Activated CD4-positive, alpha-beta T cell treated with anti-CD3 and anti-CD28 coated beads, Interleukin-2, Interleukin-6, amounts not matched to agents 100 ng/mL and 50 ng/mL, durations not matched to agents 16 hours and 8 hours (primary cell): ENCODE measurements around the gene ABCB1.

Source experiments
- DNase-seq: peaks from one replicate; pipeline ENCODE4 v3.0.0-alpha.2; 2020

The ABCB1 gene

DNA sequence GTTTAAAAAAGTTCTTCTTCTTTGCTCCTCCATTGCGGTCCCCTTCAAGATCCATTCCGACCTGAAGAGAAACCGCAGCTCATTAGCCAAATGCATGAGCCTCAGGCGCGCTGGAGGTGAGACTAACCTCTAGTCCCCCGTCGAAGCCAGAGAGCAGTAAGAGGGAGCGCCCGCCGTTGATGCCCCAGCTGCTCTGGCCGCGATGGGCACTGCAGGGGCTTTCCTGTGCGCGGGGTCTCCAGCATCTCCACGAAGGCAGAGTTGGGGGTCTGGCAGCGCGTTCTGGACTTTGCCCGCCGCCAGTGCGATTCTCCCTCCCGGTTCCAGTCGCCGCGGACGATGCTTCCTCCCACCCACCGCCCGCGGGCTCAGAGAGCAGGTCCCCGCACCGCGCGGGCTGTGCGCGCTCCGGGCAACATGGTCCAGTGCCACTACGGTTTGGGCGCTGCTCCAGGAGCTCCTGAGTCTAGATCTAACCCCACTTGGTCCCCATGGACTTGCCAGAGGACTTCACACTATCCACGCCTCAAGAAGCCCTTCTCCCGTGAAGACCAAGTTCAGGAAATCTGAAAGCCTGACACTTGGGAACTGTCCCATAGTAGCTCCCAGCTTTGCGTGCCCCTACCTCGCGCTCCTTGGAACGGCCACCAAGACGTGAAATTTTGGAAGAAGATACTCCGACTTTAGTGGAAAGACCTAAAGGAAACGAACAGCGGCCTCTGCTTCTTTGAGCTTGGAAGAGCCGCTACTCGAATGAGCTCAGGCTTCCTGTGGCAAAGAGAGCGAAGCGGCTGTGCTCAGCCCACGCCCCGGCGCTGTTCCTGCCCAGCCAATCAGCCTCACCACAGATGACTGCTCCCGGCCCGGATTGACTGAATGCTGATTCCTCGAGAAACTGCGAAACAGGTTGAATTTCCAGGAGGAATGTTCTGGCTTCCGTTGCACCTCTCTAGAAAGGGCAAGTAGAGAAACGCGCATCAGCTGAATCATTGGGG is at the start of gene ABCB1:
Gene ABCB1, minus strand, starts transcription at position 755 of the 995 bp plus-strand sequence. Its CDS starts 700 bp downstream, at position 55.
- DNase-seq, result peak; percentile 63

DNA sequence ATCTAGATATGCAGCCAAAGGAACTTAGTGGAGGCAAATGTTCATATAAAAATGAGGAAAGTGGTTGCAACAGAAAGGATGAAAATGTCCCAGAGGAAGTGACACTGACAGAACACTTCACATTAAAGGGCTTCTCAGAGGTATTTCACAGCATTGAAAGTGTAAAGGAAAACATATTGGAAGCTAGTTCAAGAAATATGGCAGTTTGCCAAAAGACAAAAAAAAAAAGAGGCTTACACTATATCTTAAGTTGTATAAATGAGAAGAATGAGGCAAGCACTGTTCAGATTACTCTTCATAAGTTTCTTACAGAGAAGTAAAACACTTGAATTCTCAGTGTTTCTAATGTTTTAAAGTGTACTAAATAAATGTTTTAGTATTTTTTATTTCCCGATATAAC is 47.6 kb upstream of the ABCB1 start:
- no peak for DNase-seq

DNA sequence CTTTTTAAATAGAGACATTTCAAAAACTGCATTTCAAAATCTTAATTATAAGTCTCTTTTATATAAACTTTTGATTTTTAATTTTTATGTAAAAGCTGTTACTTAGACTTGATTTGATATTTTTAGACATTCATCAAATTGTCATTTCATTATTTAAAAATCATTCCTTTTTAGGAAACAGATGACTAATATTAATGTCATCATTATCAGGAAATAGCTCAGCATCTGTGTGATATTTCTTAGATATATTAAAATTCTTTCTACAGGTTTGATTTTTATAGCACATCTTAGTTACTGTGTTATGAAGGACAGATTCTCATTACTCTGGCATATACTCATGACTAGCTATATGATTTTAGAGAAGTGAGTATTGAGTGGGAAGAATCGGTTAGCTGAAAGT is 44.8 kb upstream of the ABCB1 start:
- no peak for DNase-seq

DNA sequence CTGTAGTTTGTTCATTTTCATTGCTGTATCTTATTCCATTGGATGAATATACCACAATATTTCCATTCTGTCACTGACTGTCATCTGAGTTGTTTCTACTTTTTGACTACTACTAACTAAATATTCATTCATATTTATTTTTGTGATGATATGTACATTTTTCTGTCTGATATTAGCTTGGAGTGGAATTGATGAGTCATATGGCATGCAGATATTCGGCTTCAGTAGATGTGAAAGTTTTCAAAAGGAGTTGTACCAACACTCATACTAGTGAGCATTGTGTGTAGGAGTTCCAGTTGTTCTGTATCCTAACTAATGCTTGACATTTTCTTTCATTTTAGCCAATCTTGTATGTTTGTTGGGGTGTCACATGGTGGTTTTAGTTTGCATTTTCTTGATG is 35.2 kb upstream of the ABCB1 start:
- DNase-seq, result no peak

DNA sequence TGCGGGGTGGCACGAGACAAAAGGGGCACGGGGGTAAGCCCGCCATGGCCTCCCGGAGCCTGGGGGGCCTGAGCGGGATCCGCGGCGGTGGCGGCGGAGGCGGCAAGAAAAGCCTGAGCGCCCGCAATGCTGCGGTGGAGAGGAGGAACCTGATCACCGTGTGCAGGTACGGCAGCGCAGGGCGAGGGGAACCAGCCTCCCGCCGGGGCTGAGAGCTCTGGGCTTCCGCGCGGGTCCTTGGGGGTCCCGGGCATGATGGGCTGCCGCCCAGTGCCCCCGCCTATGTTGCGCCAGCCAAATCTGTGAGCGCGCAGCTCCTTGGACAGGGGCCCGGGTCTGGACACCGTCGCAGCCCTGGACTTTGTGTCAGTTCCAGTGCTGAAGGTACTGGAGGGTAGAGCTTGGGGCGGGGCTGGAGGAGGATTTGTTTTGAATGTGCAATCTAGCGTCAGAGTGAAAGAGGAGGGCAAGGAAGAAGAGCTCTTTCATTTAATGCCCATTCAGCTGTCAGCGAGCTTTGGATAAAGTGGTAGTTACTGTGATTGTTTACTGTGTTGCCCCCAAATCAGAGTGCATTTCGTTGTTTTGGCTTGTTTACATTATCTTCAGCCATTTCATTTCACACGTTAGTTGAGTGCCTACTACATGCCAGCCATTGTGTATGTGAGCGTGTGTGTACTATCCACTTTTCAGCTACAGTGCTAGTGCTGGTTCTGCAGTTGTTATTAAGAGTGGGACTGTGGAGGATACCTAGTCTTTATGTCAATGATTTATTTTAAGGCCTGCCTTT is 28.3 kb upstream of the ABCB1 start:
- DNase-seq, result peak; percentile 15

DNA sequence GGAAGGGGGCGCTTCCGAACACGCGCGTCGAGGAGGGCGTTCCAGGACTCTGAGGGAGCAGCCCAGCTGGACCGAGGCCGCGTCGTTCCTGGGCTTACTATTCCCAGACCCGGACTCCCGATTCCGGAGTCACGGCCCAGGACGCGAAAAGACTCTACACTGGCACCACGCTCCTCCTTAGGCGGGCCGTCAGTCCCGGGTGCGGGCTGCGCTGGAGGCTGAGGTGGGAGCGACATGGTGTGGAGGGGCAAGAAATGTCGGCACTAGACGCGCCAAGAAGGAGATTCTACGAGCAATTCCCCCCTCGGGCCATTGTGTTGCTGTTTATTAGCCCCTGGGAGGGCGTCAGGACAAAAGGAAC is 26.9 kb upstream of the ABCB1 start:
- DNase-seq, result no peak

DNA sequence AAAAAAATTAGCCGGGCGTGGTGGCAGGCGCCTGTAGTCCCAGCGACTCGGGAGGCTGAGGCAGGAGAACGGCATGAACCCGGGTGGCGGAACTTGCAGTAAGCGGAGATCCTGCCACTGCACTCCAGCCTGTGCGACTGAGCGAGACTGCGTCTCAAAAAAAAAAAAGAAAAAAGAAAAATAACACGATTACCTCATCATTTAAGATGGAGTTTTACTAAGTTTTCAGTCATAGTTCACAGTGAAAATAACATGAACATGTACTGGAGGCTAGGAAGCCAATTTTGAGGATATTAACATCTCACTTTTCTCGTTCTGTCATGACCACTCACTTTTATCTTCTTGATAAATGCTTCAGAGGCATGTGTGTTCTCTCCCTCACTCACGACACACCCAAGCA is 24.4 kb upstream of the ABCB1 start:
- DNase-seq, result no peak

DNA sequence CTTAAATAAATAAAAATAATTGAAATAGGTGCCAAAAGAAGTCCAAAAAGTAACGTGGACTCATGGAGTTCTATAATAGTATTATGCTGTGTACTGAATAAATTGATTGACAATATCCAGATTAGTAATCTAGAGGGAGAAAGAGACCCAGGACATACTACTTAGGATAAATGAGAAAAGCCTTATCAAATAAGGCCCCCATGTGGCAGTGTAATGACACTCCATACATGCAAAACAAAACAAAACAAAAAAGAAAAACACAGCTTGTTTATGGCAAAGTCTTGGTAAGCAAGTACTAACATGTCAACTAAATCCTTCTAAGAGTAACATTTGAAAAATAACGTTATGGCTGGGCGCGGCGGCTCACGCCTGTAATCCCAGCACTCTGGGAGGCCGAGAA is 23.9 kb upstream of the ABCB1 start:
- no peak for DNase-seq

DNA sequence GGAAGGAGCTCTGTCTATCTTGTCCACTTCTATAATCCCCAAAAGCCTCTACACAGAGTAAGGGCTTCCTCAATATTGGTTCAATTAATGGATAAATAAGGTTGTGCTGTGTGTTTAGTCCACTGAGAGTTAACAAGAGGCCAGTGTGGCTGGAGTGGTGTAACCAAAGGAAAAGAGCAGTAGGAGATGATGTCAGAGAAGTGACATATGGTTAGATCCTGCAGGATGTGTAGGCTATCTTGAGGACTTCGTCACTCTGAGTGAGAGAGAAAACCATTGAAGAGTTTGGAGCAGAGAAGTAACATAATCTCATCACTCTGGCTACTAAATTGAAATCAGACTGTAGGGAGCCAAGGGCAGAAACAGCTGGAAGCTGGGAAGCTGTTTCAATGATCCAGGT is 14.5 kb upstream of the ABCB1 start:
- no peak for DNase-seq

DNA sequence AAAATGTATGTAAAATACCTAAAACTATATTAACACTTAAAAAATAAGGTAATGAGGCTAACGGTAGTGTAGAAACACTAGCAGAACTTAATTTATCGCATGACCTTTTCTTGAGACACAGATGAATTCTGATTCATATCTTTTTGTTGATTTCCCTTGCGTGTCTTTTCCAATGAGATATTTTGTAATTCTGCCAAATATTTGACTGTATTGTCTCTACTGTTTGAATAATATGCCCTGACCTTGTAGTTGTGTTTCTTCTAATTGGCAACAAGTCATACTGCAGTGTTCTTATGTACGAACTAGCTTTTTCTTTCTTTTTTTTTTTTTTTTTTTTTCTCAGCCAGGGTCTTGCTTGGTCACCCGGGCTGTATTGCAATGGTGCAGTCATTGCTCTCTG is 9.2 kb upstream of the ABCB1 start:
- no peak for DNase-seq

DNA sequence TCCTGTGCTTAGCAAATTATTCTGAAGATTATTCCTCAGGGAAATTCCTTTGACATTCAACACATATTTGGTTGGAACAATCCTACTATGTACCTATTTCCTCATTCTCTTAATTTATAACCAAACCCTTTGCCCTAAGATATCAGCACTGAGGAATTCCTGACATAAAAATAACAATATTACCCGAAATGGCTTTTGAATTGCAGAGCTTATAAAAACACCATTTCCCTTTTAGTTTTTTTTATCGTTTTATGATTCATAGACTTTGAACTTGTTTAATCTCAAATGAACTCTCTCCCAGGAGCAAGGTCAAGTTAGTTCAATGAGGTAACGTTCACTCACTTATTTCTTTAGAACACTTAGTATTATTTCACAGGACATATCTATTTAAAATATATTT is 7.7 kb upstream of the ABCB1 start:
- DNase-seq, result no peak

DNA sequence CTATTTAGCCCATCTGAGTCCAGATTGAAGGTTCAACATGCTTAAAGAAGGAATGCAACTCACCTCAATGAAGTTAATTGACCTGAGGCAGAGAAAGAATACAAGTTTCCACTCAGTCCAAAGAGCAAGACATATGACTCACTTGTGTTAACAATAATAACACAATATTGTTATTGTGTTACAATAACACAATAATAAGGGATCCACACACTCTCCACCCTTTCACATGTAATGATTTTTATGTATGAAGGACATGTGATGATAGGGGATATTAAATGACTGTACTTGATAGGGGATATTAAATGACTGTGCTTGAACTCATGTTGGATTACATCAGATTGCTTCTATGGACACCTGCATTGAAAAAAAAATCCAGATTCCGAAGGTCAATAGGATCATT is 3.6 kb upstream of the ABCB1 start:
- no peak for DNase-seq

DNA sequence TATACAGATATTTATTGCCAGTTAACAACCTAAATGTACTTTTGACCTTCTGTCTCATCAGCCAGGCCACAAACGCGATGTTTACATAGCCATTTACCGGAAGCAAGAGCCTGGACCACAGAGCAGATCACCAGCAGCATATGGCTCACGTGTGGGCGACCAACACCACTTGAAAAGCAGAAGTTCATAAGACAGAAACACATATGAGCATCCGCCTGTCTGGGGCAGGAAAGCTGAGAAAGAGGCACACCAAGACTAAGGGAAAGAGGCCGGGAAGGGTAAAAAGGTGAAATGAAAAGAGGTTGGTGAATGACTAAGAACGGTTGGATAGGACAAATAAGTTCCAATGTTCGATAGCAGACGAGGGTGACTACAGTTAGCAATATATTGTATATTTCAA is 1.3 kb downstream of the ABCB1 start:
- DNase-seq, result peak; percentile 36

DNA sequence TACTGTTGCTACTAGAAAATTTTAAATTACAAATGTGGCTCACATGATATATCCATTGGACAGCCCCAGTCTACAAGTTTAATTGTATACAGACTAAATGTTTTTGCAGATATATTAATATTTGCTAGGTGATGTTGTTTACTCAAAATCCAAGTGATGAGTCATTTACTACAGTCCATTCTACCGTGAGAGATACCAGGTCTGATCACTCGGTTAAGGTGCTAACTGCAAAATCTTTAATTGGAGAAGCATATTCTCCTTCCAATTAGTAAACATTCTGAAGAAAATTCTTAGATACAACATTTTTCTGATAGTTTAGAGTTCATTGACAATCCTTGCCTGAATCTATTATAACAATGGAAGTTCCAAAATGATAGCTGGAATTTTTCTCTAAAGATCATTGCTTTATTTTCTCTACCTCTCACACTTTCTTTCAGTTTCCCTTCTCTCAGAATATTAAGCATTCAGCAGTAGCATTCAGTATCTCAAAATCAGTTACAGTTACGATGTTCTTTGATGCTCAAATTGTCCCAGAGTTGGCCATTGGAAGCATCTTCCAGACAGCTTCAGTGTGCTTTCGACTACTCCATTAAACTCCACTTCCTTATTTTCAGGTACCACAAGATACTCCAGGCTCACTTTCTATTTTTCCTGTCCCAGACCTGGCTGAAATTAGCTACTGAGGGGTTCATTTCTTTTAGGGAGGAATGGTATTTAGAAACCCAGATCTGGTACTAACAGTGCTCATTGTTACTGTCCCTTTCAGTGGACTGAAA is 2.3 kb downstream of the ABCB1 start:
- DNase-seq, result no peak

DNA sequence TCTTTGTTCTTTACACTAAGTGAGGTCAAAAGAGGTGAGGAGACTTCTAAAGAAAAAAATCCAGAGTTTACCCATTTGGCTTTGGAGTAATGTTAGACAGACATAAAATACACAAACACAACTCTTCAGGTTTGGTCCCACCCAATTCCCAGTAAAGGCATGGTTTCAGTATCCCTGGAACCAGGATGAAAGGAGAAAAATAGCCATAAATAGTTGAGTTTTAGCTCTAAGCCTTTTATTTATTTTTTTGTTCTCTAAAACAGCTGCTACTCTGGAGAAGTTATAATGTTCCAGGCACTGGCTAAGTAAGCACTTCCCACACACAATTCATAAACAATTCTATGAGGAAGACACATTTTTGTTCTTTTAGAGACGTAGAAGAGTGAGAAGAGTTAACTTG is 4.0 kb downstream of the ABCB1 start:
- DNase-seq, result no peak

DNA sequence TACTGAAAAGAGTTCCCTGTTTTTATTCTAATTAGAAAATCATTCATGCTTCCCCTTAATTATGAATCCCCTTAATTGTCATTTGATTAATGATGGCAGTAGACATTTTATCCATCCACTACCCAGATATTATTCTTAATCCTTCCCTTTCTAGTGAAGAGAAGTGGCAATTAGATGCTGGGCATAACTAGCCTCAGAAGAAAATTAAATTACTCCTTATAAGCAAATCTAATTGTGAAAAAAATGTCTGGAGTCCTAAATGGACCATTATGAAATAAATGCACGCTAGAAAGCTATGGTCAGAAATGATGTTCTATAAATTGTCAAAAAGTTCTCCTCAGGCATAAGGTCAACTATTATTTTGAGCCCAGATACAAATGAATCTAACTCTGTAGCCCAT is 4.5 kb downstream of the ABCB1 start:
- no peak for DNase-seq

DNA sequence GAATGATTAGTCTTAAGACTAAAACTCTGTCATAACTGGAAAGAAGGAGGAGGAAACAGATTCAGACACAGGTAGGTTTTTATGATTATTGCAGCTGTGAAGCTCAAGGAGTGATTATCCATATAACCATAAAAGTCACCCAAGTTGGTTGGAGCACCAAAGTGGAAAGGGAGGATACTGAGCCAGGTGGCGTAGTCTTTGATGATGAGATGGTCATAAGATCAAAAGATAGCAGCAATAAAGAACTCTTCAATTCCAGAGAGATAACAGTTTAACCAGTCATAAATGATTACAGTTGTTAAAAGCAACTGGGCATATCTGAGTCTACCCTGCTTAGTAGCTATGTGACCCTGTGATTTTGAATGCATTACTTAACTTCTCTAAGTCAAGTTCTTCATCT is 8.4 kb downstream of the ABCB1 start:
- DNase-seq, result no peak

DNA sequence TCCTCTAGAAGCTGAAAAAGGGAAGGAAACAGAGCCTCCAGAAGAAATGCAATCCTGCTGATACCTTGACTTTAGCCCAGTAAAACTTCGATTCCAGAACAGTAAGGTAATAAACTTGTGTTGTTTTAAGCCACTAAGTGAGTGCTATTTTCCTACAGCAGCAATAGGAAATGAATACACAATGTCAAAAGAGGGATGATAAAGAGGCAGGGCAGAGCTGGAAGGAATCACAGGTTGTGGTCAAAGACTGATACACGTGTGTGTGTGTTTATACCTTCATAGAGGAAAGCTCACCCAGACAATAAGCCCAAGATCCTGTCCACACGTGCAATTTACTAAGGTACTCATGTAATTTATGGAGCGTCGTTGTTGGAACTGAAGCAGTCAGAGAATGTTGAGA is 9.5 kb downstream of the ABCB1 start:
- DNase-seq, result no peak

DNA sequence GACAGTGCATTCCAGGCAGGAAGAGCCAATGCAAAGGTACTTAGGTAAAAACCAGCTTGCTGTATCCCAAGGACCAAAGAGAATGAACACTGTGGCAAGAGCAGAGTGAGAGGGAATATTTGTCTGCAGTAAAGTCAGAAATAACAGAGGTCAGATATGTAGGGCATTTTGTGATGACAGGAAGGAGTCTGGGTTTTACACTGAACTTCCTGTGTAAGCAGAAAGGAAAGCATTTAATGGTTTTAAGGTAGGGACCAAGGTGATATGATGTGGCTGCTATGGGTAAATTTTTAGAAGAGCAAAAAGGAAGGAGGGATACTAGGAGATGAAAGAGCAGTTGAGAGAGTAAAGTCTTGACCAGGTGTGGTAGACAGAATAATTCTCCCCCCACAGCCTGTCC is 10.1 kb downstream of the ABCB1 start:
- no peak for DNase-seq

DNA sequence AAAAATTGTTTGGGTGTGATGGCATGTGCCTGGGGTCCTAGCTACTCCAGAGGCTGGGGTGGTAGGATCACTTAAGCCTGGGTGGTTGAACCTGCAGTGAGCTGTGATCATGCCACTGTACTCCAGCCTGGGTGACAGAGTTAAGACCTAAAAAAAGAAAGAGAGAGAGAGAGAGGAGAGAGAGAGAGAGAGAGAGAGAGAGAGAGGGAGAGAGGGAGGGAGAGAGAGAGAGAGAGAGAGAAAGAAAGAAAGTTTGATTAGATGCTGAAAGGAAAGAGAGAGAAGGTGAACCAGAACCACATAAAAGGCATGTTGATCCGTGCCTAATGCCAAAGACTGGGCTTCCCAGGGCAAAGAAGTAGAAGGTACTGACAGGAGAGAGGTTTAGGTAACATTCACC is 11.1 kb downstream of the ABCB1 start:
- DNase-seq, result no peak

DNA sequence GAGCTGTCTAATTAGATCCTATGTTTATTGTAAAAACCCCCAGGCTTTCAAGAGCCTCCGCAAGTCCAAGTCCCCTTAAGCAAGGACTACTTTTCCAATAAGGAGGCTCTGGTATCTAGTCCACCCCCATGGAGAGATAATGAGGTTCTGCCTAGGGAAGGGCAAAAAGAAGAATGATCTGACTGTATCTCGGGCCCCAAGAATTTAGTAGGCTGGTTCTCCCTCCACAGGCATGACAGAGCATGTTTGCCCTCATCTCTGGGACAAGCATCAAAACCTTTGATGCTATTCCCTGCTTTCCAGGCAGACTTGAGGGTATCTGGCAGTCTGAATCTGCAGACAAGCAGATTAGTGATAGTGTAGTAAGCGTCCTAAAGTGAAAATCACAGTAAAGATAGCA is 19.0 kb downstream of the ABCB1 start:
- DNase-seq, result no peak

DNA sequence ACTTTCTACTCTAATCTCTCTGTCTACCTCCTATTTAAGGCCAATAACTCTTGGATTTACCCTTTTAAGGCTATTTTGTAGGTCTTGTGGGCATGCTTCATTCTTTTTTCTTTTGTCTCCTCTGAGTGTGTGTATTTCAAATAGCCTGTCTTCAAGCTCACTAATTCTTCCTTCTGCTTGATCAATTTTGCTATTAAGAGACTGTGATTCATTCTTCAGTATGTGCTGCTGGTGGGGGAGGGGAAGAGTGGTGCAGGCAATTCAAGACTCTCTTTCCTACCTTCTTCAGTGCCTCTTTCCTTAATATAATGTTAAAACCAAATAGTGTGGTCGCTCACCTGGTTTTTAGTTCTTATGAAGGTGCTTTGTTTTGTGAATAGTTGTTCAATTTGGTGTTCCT is 20.0 kb downstream of the ABCB1 start:
- no peak for DNase-seq

DNA sequence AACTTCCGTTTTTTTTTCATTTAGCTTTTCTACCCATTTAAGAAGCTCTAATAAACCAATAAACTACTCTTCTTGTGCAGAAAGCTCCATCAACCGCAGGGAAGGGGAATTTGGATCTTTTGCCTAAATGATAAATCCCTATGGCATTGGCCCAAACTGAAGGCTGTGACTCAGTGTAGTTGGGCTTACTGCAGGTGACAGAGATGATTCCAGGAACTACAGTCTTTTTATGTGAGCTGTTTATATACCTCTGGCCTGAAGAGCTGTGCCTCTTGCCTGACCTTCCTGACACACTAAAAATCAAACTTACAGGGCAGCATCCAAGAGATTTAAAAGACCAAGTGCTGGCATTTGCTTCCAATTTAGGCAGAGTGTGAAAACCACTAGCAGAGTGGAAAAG is 25.2 kb downstream of the ABCB1 start:
- no peak for DNase-seq
